SK-N-SH treated with all-trans-retinoic acid at 6 μM for 48 hours (cell line): ENCODE measurements around the gene CSNK2B.

Experiments used
- ATAC-seq: fragments of 200-7000 bp; cut with Tn5 transposase; 3 replicates; pipeline ENCODE4 v1.9.1; 2020; ENCODE audit warnings: mild to moderate bottlenecking, moderate library complexity
- ARNTL ChIP-seq: fragments of 450-650 bp; formaldehyde crosslinking; IDR thresholded peaks from 2 replicates; pipeline ENCODE4 v1.5.0; 2020; ENCODE audit warnings: low read depth, mild to moderate bottlenecking, moderate library complexity, borderline replicate concordance
- BACH2 ChIP-seq: fragments of 250-450 bp; sonication (Bioruptor Pico); IDR thresholded peaks from 2 replicates; pipeline ENCODE4 v1.9.0; 2021; ENCODE audit warnings: mild to moderate bottlenecking, borderline replicate concordance
- CSDC2 ChIP-seq: fragments of 250-450 bp; sonication (Bioruptor Pico); IDR thresholded peaks from 2 replicates; pipeline ENCODE4 v1.5.0; 2020; ENCODE audit warnings: mild to moderate bottlenecking, moderate library complexity
- ESRRG ChIP-seq: fragments of 250-450 bp; sonication (Bioruptor Pico); IDR thresholded peaks from 2 replicates; pipeline ENCODE4 v1.6.1; 2021; ENCODE audit warnings: mild to moderate bottlenecking
- GLIS3 ChIP-seq: fragments of 250-450 bp; sonication (Bioruptor Pico); IDR thresholded peaks from 2 replicates; pipeline ENCODE4 v1.5.0; 2020; ENCODE audit warnings: mild to moderate bottlenecking, moderate library complexity
- OSR1 ChIP-seq: fragments of 250-450 bp; sonication (Bioruptor Pico); IDR thresholded peaks from 2 replicates; pipeline ENCODE4 v1.8.0; 2022; ENCODE audit warnings: moderate library complexity, mild to moderate bottlenecking, inconsistent platforms
- PPARA ChIP-seq: fragments of 250-450 bp; sonication (Bioruptor Pico); IDR thresholded peaks from 2 replicates; pipeline ENCODE4 v1.5.0; 2020; ENCODE audit warnings: mild to moderate bottlenecking, borderline replicate concordance
- RARB ChIP-seq: fragments of 250-450 bp; sonication (Bioruptor Pico); IDR thresholded peaks from 2 replicates; pipeline ENCODE4 v1.8.0; 2021; ENCODE audit warnings: mild to moderate bottlenecking, moderate library complexity
- TCF4 ChIP-seq: fragments of 250-450 bp; sonication (Bioruptor Pico); IDR thresholded peaks from 2 replicates; pipeline ENCODE4 v1.8.0; 2021; ENCODE audit warnings: mild to moderate bottlenecking, moderate library complexity, borderline replicate concordance
- TOX ChIP-seq: fragments of 250-450 bp; sonication (Bioruptor Pico); IDR thresholded peaks from 2 replicates; pipeline ENCODE4 v1.8.0; 2021; ENCODE audit warnings: mild to moderate bottlenecking, moderate library complexity, borderline replicate concordance
- ZC3H10 ChIP-seq: fragments of 250-450 bp; sonication (Bioruptor Pico); IDR thresholded peaks from 2 replicates; pipeline ENCODE4 v1.5.1; 2021; ENCODE audit warnings: mild to moderate bottlenecking, moderate library complexity
- ZFP3 ChIP-seq: fragments of 250-450 bp; sonication (Bioruptor Pico); IDR thresholded peaks from 2 replicates; pipeline ENCODE4 v1.5.0; 2020; ENCODE audit warnings: mild to moderate bottlenecking, moderate library complexity
- ZFP30 ChIP-seq: fragments of 450-650 bp; formaldehyde crosslinking; IDR thresholded peaks from 2 replicates; pipeline ENCODE4 v1.5.0; 2022; ENCODE audit warnings: mild to moderate bottlenecking, moderate library complexity
- ZNF565 ChIP-seq: fragments of 450-650 bp; formaldehyde crosslinking; conservative IDR thresholded peaks from 2 replicates; pipeline ENCODE4 v1.5.0; 2020; ENCODE audit warnings: low read depth, mild to moderate bottlenecking, moderate library complexity
- ZNF8 ChIP-seq: fragments of 450-650 bp; formaldehyde crosslinking; IDR thresholded peaks from 2 replicates; pipeline ENCODE4 v1.5.0; 2020; ENCODE audit warnings: mild to moderate bottlenecking, moderate library complexity
- TF ChIP-seq, protein P1 (sequence below): fragments of 250-450 bp; sonication (Bioruptor Pico); IDR thresholded peaks from 2 replicates; pipeline ENCODE4 v1.8.0; 2020; ENCODE audit warnings: mild to moderate bottlenecking, moderate library complexity, borderline replicate concordance
- TF ChIP-seq, protein P2 (sequence below): fragments of 250-450 bp; sonication (Bioruptor Pico); IDR thresholded peaks from 2 replicates; pipeline ENCODE4 v1.5.1; 2020; ENCODE audit warnings: low read depth, mild to moderate bottlenecking, moderate library complexity
- TF ChIP-seq, protein P3 (sequence below): fragments of 250-450 bp; sonication (Bioruptor Pico); IDR thresholded peaks from 2 replicates; pipeline ENCODE4 v1.5.1; 2021; ENCODE audit warnings: mild to moderate bottlenecking, moderate library complexity
- TF ChIP-seq, protein P4 (sequence below): fragments of 250-450 bp; sonication (Bioruptor Pico); IDR thresholded peaks from 2 replicates; pipeline ENCODE4 v1.5.0; 2020; ENCODE audit warnings: mild to moderate bottlenecking, moderate library complexity

The CSNK2B gene

DNA sequence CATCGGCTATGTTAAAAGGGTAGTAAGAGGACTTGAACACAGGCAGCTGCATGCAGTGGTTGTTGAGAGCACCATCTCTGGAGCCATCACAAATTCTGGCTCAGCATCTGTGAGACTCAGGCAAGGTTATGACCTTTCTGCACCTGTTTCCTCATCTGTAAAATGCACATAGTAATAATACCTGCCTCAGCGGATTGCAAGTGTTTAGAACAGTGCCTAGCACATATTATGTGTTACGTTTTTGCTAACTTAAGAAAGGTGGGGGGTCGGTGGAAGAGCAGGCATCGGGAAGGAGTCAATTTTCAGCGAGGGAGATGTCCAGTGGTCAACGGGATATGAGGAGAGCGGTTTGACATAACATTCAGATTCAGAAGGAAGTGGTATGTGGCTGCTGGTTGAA is 12.1 kb downstream of the CSNK2B start (continued):
- TF ChIP-seq, protein P1, sequence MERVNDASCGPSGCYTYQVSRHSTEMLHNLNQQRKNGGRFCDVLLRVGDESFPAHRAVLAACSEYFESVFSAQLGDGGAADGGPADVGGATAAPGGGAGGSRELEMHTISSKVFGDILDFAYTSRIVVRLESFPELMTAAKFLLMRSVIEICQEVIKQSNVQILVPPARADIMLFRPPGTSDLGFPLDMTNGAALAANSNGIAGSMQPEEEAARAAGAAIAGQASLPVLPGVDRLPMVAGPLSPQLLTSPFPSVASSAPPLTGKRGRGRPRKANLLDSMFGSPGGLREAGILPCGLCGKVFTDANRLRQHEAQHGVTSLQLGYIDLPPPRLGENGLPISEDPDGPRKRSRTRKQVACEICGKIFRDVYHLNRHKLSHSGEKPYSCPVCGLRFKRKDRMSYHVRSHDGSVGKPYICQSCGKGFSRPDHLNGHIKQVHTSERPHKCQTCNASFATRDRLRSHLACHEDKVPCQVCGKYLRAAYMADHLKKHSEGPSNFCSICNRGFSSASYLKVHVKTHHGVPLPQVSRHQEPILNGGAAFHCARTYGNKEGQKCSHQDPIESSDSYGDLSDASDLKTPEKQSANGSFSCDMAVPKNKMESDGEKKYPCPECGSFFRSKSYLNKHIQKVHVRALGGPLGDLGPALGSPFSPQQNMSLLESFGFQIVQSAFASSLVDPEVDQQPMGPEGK, result no peak
- TF ChIP-seq TCF4, result no peak
- no peak for TF ChIP-seq ZFP30 (CRISPR knock-in tag)
- TF ChIP-seq PPARA (CRISPR knock-in tag), result no peak
- no peak for TF ChIP-seq ARNTL (CRISPR knock-in tag)
- TF ChIP-seq ESRRG (CRISPR knock-in tag), result no peak

DNA sequence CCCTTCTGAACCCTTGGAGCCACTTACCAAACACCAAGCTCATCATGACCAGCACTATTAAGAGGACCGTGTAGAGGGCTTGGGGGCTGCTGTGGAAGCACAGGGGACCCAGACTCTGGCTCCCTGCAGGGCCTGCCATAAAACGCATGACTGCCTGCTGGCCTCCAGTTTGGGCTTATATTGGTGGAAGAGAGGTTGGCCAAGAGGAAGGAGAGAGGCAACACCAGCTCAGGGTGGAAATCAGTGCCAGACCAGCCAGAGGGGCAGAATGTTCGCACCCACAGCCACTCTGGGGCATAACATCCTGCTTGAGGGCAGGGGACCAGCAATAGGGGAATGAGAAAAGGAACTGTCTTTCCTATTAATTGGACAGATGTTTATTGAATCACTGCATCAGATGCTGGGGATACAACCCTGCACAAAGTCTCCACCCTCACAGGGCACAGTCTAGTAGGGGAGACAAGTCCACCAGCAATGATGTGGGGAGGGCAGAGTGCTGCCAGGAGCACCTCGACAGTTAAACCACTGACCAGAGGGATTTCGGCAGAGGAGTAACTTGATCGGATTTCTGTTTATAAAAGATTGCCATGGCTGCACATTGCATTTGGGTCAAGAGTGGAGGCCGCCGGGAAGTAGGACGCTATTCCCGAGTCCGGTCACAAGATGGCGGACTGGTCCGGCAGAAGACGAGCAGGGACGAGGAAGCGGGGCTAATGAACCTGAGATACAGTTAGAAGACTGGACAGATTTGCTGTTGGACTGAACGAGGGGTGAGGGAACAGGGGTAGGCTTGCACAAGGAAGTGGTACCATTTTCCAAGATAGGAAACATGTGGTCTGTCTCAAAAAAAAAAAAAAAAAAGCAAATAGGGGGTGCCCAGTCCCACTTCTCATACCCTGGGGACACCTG is 14.6 kb downstream of the CSNK2B start, which contains the start of gene LY6G5C:
Gene LY6G5C, minus strand, starts transcription at position 842 of the 909 bp plus-strand sequence. Its CDS starts 694 bp downstream, at position 148.
- no peak for TF ChIP-seq ZFP30 (CRISPR knock-in tag)
- TF ChIP-seq ZFP3, result no peak
- no peak for TF ChIP-seq PPARA (CRISPR knock-in tag)
- TF ChIP-seq, protein P2, sequence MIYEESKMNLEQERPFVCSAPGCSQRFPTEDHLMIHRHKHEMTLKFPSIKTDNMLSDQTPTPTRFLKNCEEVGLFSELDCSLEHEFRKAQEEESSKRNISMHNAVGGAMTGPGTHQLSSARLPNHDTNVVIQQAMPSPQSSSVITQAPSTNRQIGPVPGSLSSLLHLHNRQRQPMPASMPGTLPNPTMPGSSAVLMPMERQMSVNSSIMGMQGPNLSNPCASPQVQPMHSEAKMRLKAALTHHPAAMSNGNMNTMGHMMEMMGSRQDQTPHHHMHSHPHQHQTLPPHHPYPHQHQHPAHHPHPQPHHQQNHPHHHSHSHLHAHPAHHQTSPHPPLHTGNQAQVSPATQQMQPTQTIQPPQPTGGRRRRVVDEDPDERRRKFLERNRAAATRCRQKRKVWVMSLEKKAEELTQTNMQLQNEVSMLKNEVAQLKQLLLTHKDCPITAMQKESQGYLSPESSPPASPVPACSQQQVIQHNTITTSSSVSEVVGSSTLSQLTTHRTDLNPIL (CRISPR knock-in tag), result no peak
- TF ChIP-seq, protein P3, sequence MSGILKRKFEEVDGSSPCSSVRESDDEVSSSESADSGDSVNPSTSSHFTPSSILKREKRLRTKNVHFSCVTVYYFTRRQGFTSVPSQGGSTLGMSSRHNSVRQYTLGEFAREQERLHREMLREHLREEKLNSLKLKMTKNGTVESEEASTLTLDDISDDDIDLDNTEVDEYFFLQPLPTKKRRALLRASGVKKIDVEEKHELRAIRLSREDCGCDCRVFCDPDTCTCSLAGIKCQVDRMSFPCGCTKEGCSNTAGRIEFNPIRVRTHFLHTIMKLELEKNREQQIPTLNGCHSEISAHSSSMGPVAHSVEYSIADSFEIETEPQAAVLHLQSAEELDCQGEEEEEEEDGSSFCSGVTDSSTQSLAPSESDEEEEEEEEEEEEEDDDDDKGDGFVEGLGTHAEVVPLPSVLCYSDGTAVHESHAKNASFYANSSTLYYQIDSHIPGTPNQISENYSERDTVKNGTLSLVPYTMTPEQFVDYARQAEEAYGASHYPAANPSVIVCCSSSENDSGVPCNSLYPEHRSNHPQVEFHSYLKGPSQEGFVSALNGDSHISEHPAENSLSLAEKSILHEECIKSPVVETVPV, result no peak
- TF ChIP-seq CSDC2 (CRISPR knock-in tag), result no peak
- TF ChIP-seq ZC3H10 (CRISPR knock-in tag), result no peak
- TF ChIP-seq, all 23 proteins: peak for 0
- ATAC-seq, result peak; percentile 92

DNA sequence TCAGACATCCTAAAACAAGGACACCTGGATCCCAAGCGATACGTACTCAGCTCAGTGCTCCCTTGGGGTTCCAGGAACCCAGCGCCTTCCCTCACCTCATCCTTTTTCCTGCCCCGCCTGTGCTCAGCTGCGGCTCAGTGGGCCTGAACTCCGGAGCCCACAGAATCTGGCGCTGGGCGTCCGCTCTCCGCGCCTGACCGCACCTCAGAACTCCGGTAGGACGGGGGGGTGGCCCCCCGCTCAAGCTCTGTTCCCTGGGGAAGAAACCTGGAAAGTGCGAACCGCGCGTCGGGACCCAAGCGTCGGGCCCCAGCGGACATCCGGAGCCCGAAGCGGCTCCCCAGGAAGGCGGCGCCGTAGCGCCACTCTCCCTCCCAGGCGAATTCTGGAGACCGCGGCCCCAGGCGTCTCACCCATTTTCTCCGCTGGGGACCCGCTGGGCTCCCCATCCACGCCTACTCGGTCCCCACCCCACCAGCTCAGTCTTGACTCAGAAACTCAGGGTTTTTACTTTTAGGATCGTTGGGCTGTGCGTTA is 15.3 kb downstream of the CSNK2B start:
- peak; percentile 24 for ATAC-seq
- TF ChIP-seq ARNTL (CRISPR knock-in tag) (no peak), GLIS3 (CRISPR knock-in tag) (no peak), PPARA (CRISPR knock-in tag) (no peak), ZC3H10 (CRISPR knock-in tag) (no peak), ZNF565 (no peak), ESRRG (CRISPR knock-in tag) (no peak), BACH2 (CRISPR knock-in tag) (no peak), CSDC2 (CRISPR knock-in tag) (no peak), TOX (CRISPR knock-in tag) (no peak), ZNF8 (CRISPR knock-in tag) (no peak), TCF4 (no peak), RARB (CRISPR knock-in tag) (no peak), OSR1 (CRISPR knock-in tag) (no peak), ZFP3 (no peak)
- TF ChIP-seq, protein P2 (CRISPR knock-in tag), result no peak
- TF ChIP-seq, protein P4, sequence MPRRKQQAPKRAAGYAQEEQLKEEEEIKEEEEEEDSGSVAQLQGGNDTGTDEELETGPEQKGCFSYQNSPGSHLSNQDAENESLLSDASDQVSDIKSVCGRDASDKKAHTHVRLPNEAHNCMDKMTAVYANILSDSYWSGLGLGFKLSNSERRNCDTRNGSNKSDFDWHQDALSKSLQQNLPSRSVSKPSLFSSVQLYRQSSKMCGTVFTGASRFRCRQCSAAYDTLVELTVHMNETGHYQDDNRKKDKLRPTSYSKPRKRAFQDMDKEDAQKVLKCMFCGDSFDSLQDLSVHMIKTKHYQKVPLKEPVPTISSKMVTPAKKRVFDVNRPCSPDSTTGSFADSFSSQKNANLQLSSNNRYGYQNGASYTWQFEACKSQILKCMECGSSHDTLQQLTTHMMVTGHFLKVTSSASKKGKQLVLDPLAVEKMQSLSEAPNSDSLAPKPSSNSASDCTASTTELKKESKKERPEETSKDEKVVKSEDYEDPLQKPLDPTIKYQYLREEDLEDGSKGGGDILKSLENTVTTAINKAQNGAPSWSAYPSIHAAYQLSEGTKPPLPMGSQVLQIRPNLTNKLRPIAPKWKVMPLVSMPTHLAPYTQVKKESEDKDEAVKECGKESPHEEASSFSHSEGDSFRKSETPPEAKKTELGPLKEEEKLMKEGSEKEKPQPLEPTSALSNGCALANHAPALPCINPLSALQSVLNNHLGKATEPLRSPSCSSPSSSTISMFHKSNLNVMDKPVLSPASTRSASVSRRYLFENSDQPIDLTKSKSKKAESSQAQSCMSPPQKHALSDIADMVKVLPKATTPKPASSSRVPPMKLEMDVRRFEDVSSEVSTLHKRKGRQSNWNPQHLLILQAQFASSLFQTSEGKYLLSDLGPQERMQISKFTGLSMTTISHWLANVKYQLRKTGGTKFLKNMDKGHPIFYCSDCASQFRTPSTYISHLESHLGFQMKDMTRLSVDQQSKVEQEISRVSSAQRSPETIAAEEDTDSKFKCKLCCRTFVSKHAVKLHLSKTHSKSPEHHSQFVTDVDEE (CRISPR knock-in tag), result no peak
- TF ChIP-seq, protein P1, result no peak
